ENCODE measurements around the gene MPZL2. TPM values are rescaled to one million over a fixed set of nuclear protein-coding genes. Genes with fewer than 3 reads are reported as not detected.

The MPZL2 gene
- total and polyA plus RNA-seq, 9 of the 15 experiments (the other 6 are each of a cell fraction or from before 2014, with no cell fraction given): 0.09 to 0.28 (median 0.18) TPM; not detected in 2

- TF ChIP-seq PHB (CRISPR knock-in tag; IDR thresholded peaks at IDR 0.05) (no peak), NRF1 (conservative IDR thresholded peaks at IDR 0.05 in 1 of 2, IDR thresholded peaks at IDR 0.05 in 1 of 2) (no peak), MAFG (tag; conservative IDR thresholded peaks at IDR 0.05) (no peak), U2AF2 (optimal IDR thresholded peaks at IDR 0.05; ENCODE audit: low read depth, low read length) (no peak)
Observed at GRCh38 chr11:118289401-118289800, 25.3 kb upstream of the MPZL2 start (continued).

- Histone ChIP-seq H3K4me1 (replicated peaks in 1 of 2; ENCODE audit: control insufficient read depth in 2 of 2, insufficient read depth in 2 of 2, low read length in 2 of 2) (peaks cover 0 to 5% of the 10 kb centered on the region in 2 experiments; a peak in 1 of 5 replicates), H3K27me3 (ENCODE audit: control insufficient read depth in 2 of 2, insufficient read depth in 2 of 2, low read length in 2 of 2) (peaks cover 0 to 3% of the 10 kb centered on the region in 2 experiments; a peak in 2 of 5 replicates), H3K79me2 (ENCODE audit: control insufficient read depth, insufficient read depth, low read length) (no peaks in the 10 kb centered on the region), H3K27ac (ENCODE audit: extremely low read depth, low read depth, low read length) (no peak overlapping the region), H3K9ac (ENCODE audit: insufficient read depth in 1 of 2, low read depth in 2 of 2, low read length in 2 of 2) (no peak overlapping the region), H3K4me2 (ENCODE audit: insufficient read depth, low read length) (no peak overlapping the region), H3K4me3 (no peak overlapping the region), H4K20me1 (replicated peaks; ENCODE audit: control insufficient read depth, insufficient read depth, low read length) (no peaks in the 10 kb centered on the region), H3K36me3 (ENCODE audit: control insufficient read depth, insufficient read depth, low read length) (no peaks in the 10 kb centered on the region), H2AFZ (ENCODE audit: low read depth, low read length) (no peak overlapping the region), H3K9me1 (ENCODE audit: control insufficient read depth, insufficient read depth, low read length) (no peaks in the 10 kb centered on the region), H3K9me3 (replicated peaks; ENCODE audit: control insufficient read depth, insufficient read depth, low read depth, low read length) (no peaks in the 10 kb centered on the region)
- TF ChIP-seq ZNF551 (CRISPR knock-in tag; IDR thresholded peaks at IDR 0.05): no peak
- TF ChIP-seq, protein P1, sequence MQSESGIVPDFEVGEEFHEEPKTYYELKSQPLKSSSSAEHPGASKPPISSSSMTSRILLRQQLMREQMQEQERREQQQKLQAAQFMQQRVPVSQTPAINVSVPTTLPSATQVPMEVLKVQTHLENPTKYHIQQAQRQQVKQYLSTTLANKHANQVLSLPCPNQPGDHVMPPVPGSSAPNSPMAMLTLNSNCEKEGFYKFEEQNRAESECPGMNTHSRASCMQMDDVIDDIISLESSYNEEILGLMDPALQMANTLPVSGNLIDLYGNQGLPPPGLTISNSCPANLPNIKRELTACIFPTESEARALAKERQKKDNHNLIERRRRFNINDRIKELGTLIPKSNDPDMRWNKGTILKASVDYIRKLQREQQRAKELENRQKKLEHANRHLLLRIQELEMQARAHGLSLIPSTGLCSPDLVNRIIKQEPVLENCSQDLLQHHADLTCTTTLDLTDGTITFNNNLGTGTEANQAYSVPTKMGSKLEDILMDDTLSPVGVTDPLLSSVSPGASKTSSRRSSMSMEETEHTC (IDR thresholded peaks at IDR 0.05): no peak
- TF ChIP-seq RBBP5 (IDR thresholded peaks at IDR 0.05; ENCODE audit: borderline replicate concordance, insufficient read depth, low read length, poor library complexity, severe bottlenecking): no peak
- no peak for TF ChIP-seq KLF13 (tag; IDR thresholded peaks at IDR 0.05; ENCODE audit: borderline replicate concordance, low read depth)
- TF ChIP-seq SUPT5H (IDR thresholded peaks at IDR 0.05): no peak
- no peak for TF ChIP-seq ZNF696 (CRISPR knock-in tag; conservative IDR thresholded peaks at IDR 0.05)
- TF ChIP-seq TFAM (CRISPR knock-in tag; conservative IDR thresholded peaks at IDR 0.05): no peak
- TF ChIP-seq CREBBP (IDR thresholded peaks at IDR 0.05; ENCODE audit: low read depth, low read length): no peak
- no peak for TF ChIP-seq SIRT6 (IDR thresholded peaks at IDR 0.05; ENCODE audit: low read depth, low read length)
- TF ChIP-seq, protein P2, sequence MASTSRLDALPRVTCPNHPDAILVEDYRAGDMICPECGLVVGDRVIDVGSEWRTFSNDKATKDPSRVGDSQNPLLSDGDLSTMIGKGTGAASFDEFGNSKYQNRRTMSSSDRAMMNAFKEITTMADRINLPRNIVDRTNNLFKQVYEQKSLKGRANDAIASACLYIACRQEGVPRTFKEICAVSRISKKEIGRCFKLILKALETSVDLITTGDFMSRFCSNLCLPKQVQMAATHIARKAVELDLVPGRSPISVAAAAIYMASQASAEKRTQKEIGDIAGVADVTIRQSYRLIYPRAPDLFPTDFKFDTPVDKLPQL (IDR thresholded peaks at IDR 0.05; ENCODE audit: extremely low read depth, insufficient read length): no peak
- TF ChIP-seq TGIF2 (CRISPR knock-in tag; IDR thresholded peaks at IDR 0.05): no peak
- TF ChIP-seq BCOR (IDR thresholded peaks at IDR 0.05): no peak
- no peak for TF ChIP-seq SMAD1 (IDR thresholded peaks at IDR 0.05; ENCODE audit: low read depth, low read length, partially characterized antibody)
- no peak for TF ChIP-seq CHD2 (IDR thresholded peaks at IDR 0.05; ENCODE audit: low read depth, low read length)
- TF ChIP-seq, protein P3, sequence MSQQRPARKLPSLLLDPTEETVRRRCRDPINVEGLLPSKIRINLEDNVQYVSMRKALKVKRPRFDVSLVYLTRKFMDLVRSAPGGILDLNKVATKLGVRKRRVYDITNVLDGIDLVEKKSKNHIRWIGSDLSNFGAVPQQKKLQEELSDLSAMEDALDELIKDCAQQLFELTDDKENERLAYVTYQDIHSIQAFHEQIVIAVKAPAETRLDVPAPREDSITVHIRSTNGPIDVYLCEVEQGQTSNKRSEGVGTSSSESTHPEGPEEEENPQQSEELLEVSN (IDR thresholded peaks at IDR 0.05; ENCODE audit: borderline replicate concordance in 1 of 2, extremely low read depth in 1 of 2, insufficient read depth in 1 of 2, insufficient read length in 1 of 2, low read depth in 1 of 2, low read length in 1 of 2, poor library complexity in 1 of 2, severe bottlenecking in 1 of 2): no peak
- ATAC-seq (no peak), FAIRE-seq (no peak), DNase-seq (ENCODE audit: extremely low read depth in 1 of 4, low spot score in 3 of 4) (no peak)
- ChIA-PET POLR2A (interaction anchor here (0.7 kb wide), 1 partner anchor 89 kb away, joined by 3 read pairs; no protein-coding TSS in a partner anchor), CTCF (ENCODE audit: low intra/inter-chr PET ratio) (no interaction called here)
- 11% methylated on average over 1 of the region's 1 CpG for WGBS (ENCODE audit: insufficient coverage, low coverage, missing lambda C conversion rate)
- intact Hi-C loops (cut with micrococcal nuclease) (no loop called here), in situ Hi-C loops (cut with MboI) (no loop called here)
- no TSS peak for BruUV-seq (replicated peaks)
Observed at GRCh38 chr11:118287006-118287405, 22.9 kb upstream of the MPZL2 start.

Data from K562 (cell line).